OCI-LY3 (cell line): ENCODE results near the gene CKMT2.

Experiments used
- H2AFZ ChIP-seq: fragments of 200-600, 300-600 bp; shearing (Covaris generic); 2 replicates; pipeline ENCODE4 v1.6.0; 2014; ENCODE audit warnings: antibody characterized with exemption, low read depth, low read length
- H3K27ac ChIP-seq: fragments of 200-600, 300-600 bp; sonication (generic); 2 replicates; pipeline ENCODE4 v1.5.1; 2014; ENCODE audit warnings: mild to moderate bottlenecking, low read length, moderate library complexity, mixed read lengths
- H3K27me3 ChIP-seq: fragments of 200-600, 300-600 bp; sonication (generic); 2 replicates; pipeline ENCODE4 v1.6.1; 2014; ENCODE audit warnings: low read depth, low read length, mixed read lengths
- H3K36me3 ChIP-seq: fragments of 200-600, 300-600 bp; sonication (generic); replicated peaks from 2 replicates; pipeline ENCODE3; 2014; ENCODE audit warnings: low read depth, low read length, mixed read lengths
- H3K4me1 ChIP-seq: fragments of 300-600, 200-600 bp; sonication (generic); 2 replicates; pipeline ENCODE4 v1.6.1; 2014; ENCODE audit warnings: low read length, mixed read lengths
- H3K4me2 ChIP-seq: fragments of 200-600, 300-600 bp; sonication (generic); 2 replicates; pipeline ENCODE4 v1.6.1; 2014; ENCODE audit warnings: low read length, mixed read lengths
- H3K4me3 ChIP-seq: fragments of 300-600, 200-600 bp; sonication (generic); 2 replicates; pipeline ENCODE4 v1.5.1; 2014; ENCODE audit warnings: antibody characterized with exemption, mild to moderate bottlenecking, low read length, moderate library complexity
- H3K79me2 ChIP-seq: fragments of 300-600, 200-600 bp; shearing (Covaris generic); 2 replicates; pipeline ENCODE4 v1.6.1; 2014; ENCODE audit warnings: mild to moderate bottlenecking, low read length, mixed read lengths
- H3K9ac ChIP-seq: fragments of 300-600, 200-600 bp; shearing (Covaris generic); 2 replicates; pipeline ENCODE4 v1.6.0; 2014; ENCODE audit warnings: mild to moderate bottlenecking, low read length, moderate library complexity
- H3K9me3 ChIP-seq: fragments of 200-600, 300-600 bp; shearing (Covaris generic); 2 replicates; pipeline ENCODE4 v1.6.1; 2014; ENCODE audit warnings: low read length, mixed read lengths; ENCODE audit not compliant: insufficient read depth
- H4K20me1 ChIP-seq: fragments of 200-600, 300-600 bp; sonication (generic); 2 replicates; pipeline ENCODE4 v1.6.1; 2016; ENCODE audit warnings: low read length, mixed read lengths; ENCODE audit not compliant: insufficient read depth
- CTCF ChIP-seq: fragments of 200-600, 300-600 bp; sonication (generic); IDR thresholded peaks from 2 replicates; pipeline ENCODE4 v1.5.1; 2014; ENCODE audit warnings: antibody characterized with exemption, low read length, low read depth
- EZH2phosphoT487 ChIP-seq: fragments of 200-600 bp; shearing (Covaris generic); IDR thresholded peaks from 2 replicates; pipeline ENCODE4 v1.6.1; 2018; ENCODE audit warnings: antibody characterized with exemption, mixed run types, low read depth

CKMT2 gene

GRCh38 chr5:81313278-81313677 is 80.2 kb downstream of the CKMT2 start:
- H3K27ac ChIP-seq = no peak overlapping the region
- no peak overlapping the region for H3K4me3 ChIP-seq
- no peak overlapping the region for H2AFZ ChIP-seq
- no peak overlapping the region for H3K9ac ChIP-seq
- no peaks in the 10 kb centered on the region for H3K79me2 ChIP-seq
- no peak overlapping the region for H3K4me2 ChIP-seq
- no peak for TF ChIP-seq CTCF
- TF ChIP-seq EZH2phosphoT487 = no peak
- no peaks in the 10 kb centered on the region for H3K27me3 ChIP-seq
- H4K20me1 ChIP-seq = no peaks in the 10 kb centered on the region
- H3K4me1 ChIP-seq = no peaks in the 10 kb centered on the region
- no peaks in the 10 kb centered on the region for H3K9me3 ChIP-seq
- H3K36me3 ChIP-seq = peaks cover 7% of the 10 kb centered on the region

- no peaks in the 10 kb centered on the region for H3K27me3 ChIP-seq
- no peaks in the 10 kb centered on the region for H4K20me1 ChIP-seq
- no peaks in the 10 kb centered on the region for H3K4me1 ChIP-seq
- H3K9ac ChIP-seq = no peak overlapping the region
- H3K27ac ChIP-seq = no peak overlapping the region
- H3K9me3 ChIP-seq = no peaks in the 10 kb centered on the region
- no peak overlapping the region for H3K4me3 ChIP-seq
- H3K4me2 ChIP-seq = no peak overlapping the region
- TF ChIP-seq EZH2phosphoT487 (no peak), CTCF (no peak)
- H2AFZ ChIP-seq = no peak overlapping the region
- H3K79me2 ChIP-seq = no peaks in the 10 kb centered on the region
- peaks cover 7% of the 10 kb centered on the region for H3K36me3 ChIP-seq
These were observed 80.6 kb downstream of the CKMT2 start for GRCh38 chr5:81313686-81314085.

- Histone ChIP-seq H3K4me2 (no peak overlapping the region), H3K9me3 (no peaks in the 10 kb centered on the region), H3K4me3 (no peak overlapping the region), H3K79me2 (no peaks in the 10 kb centered on the region), H3K27ac (no peak overlapping the region), H3K36me3 (peaks cover 7% of the 10 kb centered on the region), H2AFZ (no peak overlapping the region), H3K4me1 (no peaks in the 10 kb centered on the region), H4K20me1 (no peaks in the 10 kb centered on the region), H3K9ac (no peak overlapping the region), H3K27me3 (no peaks in the 10 kb centered on the region)
- TF ChIP-seq CTCF (no peak), EZH2phosphoT487 (no peak)
These were observed 81.5 kb downstream of the CKMT2 start for GRCh38 chr5:81314581-81314980.

- H3K9ac ChIP-seq = no peak overlapping the region
- no peaks in the 10 kb centered on the region for H3K79me2 ChIP-seq
- no peaks in the 10 kb centered on the region for H3K9me3 ChIP-seq
- H3K27me3 ChIP-seq = no peaks in the 10 kb centered on the region
- TF ChIP-seq CTCF (no peak), EZH2phosphoT487 (no peak)
- H4K20me1 ChIP-seq = no peaks in the 10 kb centered on the region
- no peak overlapping the region for H3K4me2 ChIP-seq
- H3K36me3 ChIP-seq = peaks cover 7% of the 10 kb centered on the region
- H3K4me3 ChIP-seq = no peak overlapping the region
- H3K4me1 ChIP-seq = no peaks in the 10 kb centered on the region
- H2AFZ ChIP-seq = no peak overlapping the region
- no peak overlapping the region for H3K27ac ChIP-seq
These were observed 82.2 kb downstream of the CKMT2 start for GRCh38 chr5:81315336-81315735.
